Left renal cortex interstitium (tissue), 4 donors: ENCODE data around the gene GAPVD1. TPM values are rescaled to one million over a fixed set of nuclear protein-coding genes. Genes with fewer than 3 reads are reported as not detected.
"Not testable (repeated sequence)": the region's sequence is repeated elsewhere in the genome, so short reads cannot be mapped to it uniquely, and the experiment has no call there.

Source experiments
- DNase-seq, 4 donors: peaks; one replicate each; pipeline ENCODE4 v3.0.0-alpha.2; 2013; ENCODE audit warnings: low read depth in 4 of 4, low spot score in 2 of 4, missing footprints in 1 of 4
- polyA plus RNA-seq, 4 donors: library from polyadenylated mRNA; unstranded; fragments of 120-200 nt; gene quantifications; one replicate each; pipeline ENCODE4 v1.2.1, GENCODE V29; 2013; ENCODE audit not compliant: insufficient read length in 4 of 4

GAPVD1 gene
- polyA plus RNA-seq, 4 donors: 23.2 to 38.2 (median 31.7) TPM

GRCh38 chr9:125302241-125302640 lies 40.6 kb downstream of the GAPVD1 start:
- DNase-seq: no peak

- DNase-seq: no peak
Observed at GRCh38 chr9:125304273-125304672, 42.6 kb downstream of the GAPVD1 start.

- DNase-seq: no peak
Observed at GRCh38 chr9:125312411-125312810, 50.8 kb downstream of the GAPVD1 start.

GRCh38 chr9:125316359-125316758 lies 54.7 kb downstream of the GAPVD1 start:
- not testable (repeated sequence) for DNase-seq

GRCh38 chr9:125317704-125318103 lies 56.1 kb downstream of the GAPVD1 start:
- no peak for DNase-seq

- DNase-seq: no peak
Observed at GRCh38 chr9:125321496-125321895, 59.9 kb downstream of the GAPVD1 start.

- no peak for DNase-seq
Observed at GRCh38 chr9:125323615-125324014, 62.0 kb downstream of the GAPVD1 start.

- DNase-seq: no peak
Observed at GRCh38 chr9:125325826-125326225, 64.2 kb downstream of the GAPVD1 start.

- DNase-seq: no peak
Observed at GRCh38 chr9:125329978-125330377, 68.4 kb downstream of the GAPVD1 start.

- DNase-seq: no peak
Observed at GRCh38 chr9:125330587-125330986, 69.0 kb downstream of the GAPVD1 start.

- DNase-seq: no peak
Observed at GRCh38 chr9:125332527-125332926, 70.9 kb downstream of the GAPVD1 start.

- peak in 2 of 4 donors; percentile 26 to 30 for DNase-seq
Observed at GRCh38 chr9:125337236-125337635, 75.6 kb downstream of the GAPVD1 start.

- DNase-seq: no peak
Observed at GRCh38 chr9:125338929-125339328, 77.3 kb downstream of the GAPVD1 start.

GRCh38 chr9:125341566-125341965 lies 79.9 kb downstream of the GAPVD1 start:
- no peak for DNase-seq

GRCh38 chr9:125343518-125344275 lies 82.1 kb downstream of the GAPVD1 start:
- peak in 2 of 4 donors; percentile 18 to 24 for DNase-seq

GRCh38 chr9:125346080-125346732 lies 84.6 kb downstream of the GAPVD1 start:
- DNase-seq: no peak

- DNase-seq: no peak
Observed at GRCh38 chr9:125355601-125356000, 94.0 kb downstream of the GAPVD1 start.

GRCh38 chr9:125356032-125356431 lies 94.4 kb downstream of the GAPVD1 start:
- DNase-seq: no peak

- no peak for DNase-seq
Observed at GRCh38 chr9:125359011-125359410, 97.4 kb downstream of the GAPVD1 start.

- DNase-seq: no peak
Observed at GRCh38 chr9:125360601-125361000, 99.0 kb downstream of the GAPVD1 start.

GRCh38 chr9:125361837-125362531 lies 100.4 kb downstream of the GAPVD1 start:
- DNase-seq: no peak

GRCh38 chr9:125366676-125367075 lies 105.0 kb downstream of the GAPVD1 start:
- no peak for DNase-seq
